OCI-LY3 (cell line): ENCODE data around the gene CHRNB1.

ENCODE experiments used
- H2AFZ ChIP-seq: fragments of 200-600, 300-600 bp; shearing (Covaris generic); 2 replicates; pipeline ENCODE4 v1.6.0; 2014; ENCODE audit warnings: antibody characterized with exemption, low read depth, low read length
- H3K27ac ChIP-seq: fragments of 200-600, 300-600 bp; sonication (generic); 2 replicates; pipeline ENCODE4 v1.5.1; 2014; ENCODE audit warnings: mild to moderate bottlenecking, low read length, moderate library complexity, mixed read lengths
- H3K27me3 ChIP-seq: fragments of 200-600, 300-600 bp; sonication (generic); 2 replicates; pipeline ENCODE4 v1.6.1; 2014; ENCODE audit warnings: low read depth, low read length, mixed read lengths
- H3K36me3 ChIP-seq: fragments of 200-600, 300-600 bp; sonication (generic); replicated peaks from 2 replicates; pipeline ENCODE3; 2014; ENCODE audit warnings: low read depth, low read length, mixed read lengths
- H3K4me1 ChIP-seq: fragments of 300-600, 200-600 bp; sonication (generic); 2 replicates; pipeline ENCODE4 v1.6.1; 2014; ENCODE audit warnings: low read length, mixed read lengths
- H3K4me2 ChIP-seq: fragments of 200-600, 300-600 bp; sonication (generic); 2 replicates; pipeline ENCODE4 v1.6.1; 2014; ENCODE audit warnings: low read length, mixed read lengths
- H3K4me3 ChIP-seq: fragments of 300-600, 200-600 bp; sonication (generic); 2 replicates; pipeline ENCODE4 v1.5.1; 2014; ENCODE audit warnings: antibody characterized with exemption, mild to moderate bottlenecking, low read length, moderate library complexity
- H3K79me2 ChIP-seq: fragments of 300-600, 200-600 bp; shearing (Covaris generic); 2 replicates; pipeline ENCODE4 v1.6.1; 2014; ENCODE audit warnings: mild to moderate bottlenecking, low read length, mixed read lengths
- H3K9ac ChIP-seq: fragments of 300-600, 200-600 bp; shearing (Covaris generic); 2 replicates; pipeline ENCODE4 v1.6.0; 2014; ENCODE audit warnings: mild to moderate bottlenecking, low read length, moderate library complexity
- H3K9me3 ChIP-seq: fragments of 200-600, 300-600 bp; shearing (Covaris generic); 2 replicates; pipeline ENCODE4 v1.6.1; 2014; ENCODE audit warnings: low read length, mixed read lengths; ENCODE audit not compliant: insufficient read depth
- H4K20me1 ChIP-seq: fragments of 200-600, 300-600 bp; sonication (generic); 2 replicates; pipeline ENCODE4 v1.6.1; 2016; ENCODE audit warnings: low read length, mixed read lengths; ENCODE audit not compliant: insufficient read depth
- EZH2phosphoT487 ChIP-seq: fragments of 200-600 bp; shearing (Covaris generic); IDR thresholded peaks from 2 replicates; pipeline ENCODE4 v1.6.1; 2018; ENCODE audit warnings: antibody characterized with exemption, mixed run types, low read depth
- TF ChIP-seq, protein P1 (sequence below): fragments of 200-600, 300-600 bp; sonication (generic); IDR thresholded peaks from 2 replicates; pipeline ENCODE4 v1.5.1; 2014; ENCODE audit warnings: antibody characterized with exemption, low read length, low read depth

CHRNB1 gene

DNA sequence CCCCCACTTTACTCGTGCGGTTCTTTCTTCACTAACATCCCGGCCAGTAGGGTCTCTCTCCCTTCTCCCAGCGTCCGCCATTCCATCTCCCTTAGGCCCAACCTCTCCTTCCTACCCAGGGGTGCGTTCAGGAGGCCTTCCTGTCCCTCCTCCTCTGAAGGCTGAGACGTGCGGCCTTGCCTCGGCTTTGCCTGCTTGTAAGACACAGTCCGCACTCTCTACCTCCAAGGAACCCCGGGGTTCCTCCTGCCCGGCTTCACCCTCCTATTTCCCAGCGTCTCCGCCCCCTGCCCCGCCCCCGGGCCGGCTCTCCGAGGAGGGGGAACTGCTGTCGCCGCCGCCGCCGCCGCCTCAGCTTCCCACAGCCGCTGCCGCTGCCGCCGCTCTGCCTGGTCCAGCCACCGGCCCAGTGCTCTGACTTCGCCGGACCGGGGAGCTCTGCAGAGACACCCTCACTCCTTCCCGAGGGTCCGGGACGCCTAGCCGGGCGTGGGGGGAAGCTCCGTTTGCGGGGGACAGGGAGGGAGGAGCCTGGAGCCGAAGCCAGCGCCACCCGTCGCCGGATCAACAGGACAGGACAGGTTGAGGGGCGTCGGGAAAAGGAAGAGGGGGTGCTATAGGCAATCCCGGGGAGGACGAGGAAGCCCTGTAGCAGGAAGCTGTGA lies 6.8 kb upstream of the CHRNB1 start:
- H3K4me1 ChIP-seq = peaks cover 12% of the 10 kb centered on the region
- no peak overlapping the region for H3K4me3 ChIP-seq
- 0 out of 2 replicates have a peak, but pooled peaks cover 3% of the 10 kb centered on the region for H3K27me3 ChIP-seq
- no peak overlapping the region for H3K27ac ChIP-seq
- no peaks in the 10 kb centered on the region for H3K79me2 ChIP-seq
- H3K9ac ChIP-seq = no peak overlapping the region
- H2AFZ ChIP-seq = no peak overlapping the region
- H3K9me3 ChIP-seq = no peaks in the 10 kb centered on the region
- TF ChIP-seq EZH2phosphoT487 = no peak
- TF ChIP-seq, protein P1, sequence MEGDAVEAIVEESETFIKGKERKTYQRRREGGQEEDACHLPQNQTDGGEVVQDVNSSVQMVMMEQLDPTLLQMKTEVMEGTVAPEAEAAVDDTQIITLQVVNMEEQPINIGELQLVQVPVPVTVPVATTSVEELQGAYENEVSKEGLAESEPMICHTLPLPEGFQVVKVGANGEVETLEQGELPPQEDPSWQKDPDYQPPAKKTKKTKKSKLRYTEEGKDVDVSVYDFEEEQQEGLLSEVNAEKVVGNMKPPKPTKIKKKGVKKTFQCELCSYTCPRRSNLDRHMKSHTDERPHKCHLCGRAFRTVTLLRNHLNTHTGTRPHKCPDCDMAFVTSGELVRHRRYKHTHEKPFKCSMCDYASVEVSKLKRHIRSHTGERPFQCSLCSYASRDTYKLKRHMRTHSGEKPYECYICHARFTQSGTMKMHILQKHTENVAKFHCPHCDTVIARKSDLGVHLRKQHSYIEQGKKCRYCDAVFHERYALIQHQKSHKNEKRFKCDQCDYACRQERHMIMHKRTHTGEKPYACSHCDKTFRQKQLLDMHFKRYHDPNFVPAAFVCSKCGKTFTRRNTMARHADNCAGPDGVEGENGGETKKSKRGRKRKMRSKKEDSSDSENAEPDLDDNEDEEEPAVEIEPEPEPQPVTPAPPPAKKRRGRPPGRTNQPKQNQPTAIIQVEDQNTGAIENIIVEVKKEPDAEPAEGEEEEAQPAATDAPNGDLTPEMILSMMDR = no peak
- no peaks in the 10 kb centered on the region for H3K36me3 ChIP-seq
- H3K4me2 ChIP-seq = no peak overlapping the region
- H4K20me1 ChIP-seq = no peaks in the 10 kb centered on the region

DNA sequence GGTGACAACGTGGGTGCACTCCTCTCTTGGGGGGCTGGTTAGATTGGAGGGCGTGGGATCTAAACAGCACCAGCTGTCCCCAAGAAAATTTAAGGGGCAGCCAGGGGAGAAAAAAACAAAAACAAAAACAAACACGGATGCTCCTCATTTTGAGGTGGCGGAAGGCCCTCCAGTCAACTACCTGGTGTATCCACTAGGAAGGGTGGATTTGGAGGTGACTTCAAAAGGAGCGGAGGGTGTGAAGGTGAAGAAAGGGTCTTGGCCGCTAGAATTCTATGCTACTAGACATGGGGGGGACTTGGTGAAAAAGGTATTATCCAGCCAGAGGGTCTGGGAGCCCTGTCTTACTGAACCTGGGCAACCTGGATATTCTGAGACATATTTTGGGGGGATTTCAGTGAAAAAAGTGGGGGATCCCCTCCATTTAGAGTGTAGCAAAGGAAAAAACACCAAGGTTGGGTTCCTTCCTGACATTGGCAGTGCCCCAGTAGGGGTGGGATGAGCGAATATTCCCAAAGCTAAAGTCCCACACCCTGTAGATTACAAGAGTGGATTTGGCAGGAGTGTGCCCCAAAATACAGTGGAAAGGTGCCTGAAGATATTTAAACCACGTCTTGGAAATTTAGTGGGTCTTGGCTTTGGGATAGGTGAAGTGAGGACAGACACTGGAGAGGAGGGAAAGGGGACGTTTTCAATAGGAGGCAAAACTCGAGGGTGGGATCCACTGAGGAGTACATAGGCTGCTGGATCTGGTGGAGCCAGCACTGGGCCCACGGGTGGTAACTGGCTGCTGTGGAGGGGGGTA lies 6.0 kb upstream of the CHRNB1 start:
- Histone ChIP-seq H2AFZ (no peak overlapping the region), H3K4me2 (no peak overlapping the region), H3K9me3 (no peaks in the 10 kb centered on the region), H3K27ac (no peak overlapping the region), H3K4me3 (no peak overlapping the region), H3K36me3 (no peaks in the 10 kb centered on the region), H3K27me3 (0 out of 2 replicates have a peak, but pooled peaks cover 3% of the 10 kb centered on the region), H4K20me1 (no peaks in the 10 kb centered on the region), H3K79me2 (no peaks in the 10 kb centered on the region), H3K4me1 (peaks cover 12% of the 10 kb centered on the region), H3K9ac (no peak overlapping the region)
- TF ChIP-seq, protein P1 = no peak
- no peak for TF ChIP-seq EZH2phosphoT487

DNA sequence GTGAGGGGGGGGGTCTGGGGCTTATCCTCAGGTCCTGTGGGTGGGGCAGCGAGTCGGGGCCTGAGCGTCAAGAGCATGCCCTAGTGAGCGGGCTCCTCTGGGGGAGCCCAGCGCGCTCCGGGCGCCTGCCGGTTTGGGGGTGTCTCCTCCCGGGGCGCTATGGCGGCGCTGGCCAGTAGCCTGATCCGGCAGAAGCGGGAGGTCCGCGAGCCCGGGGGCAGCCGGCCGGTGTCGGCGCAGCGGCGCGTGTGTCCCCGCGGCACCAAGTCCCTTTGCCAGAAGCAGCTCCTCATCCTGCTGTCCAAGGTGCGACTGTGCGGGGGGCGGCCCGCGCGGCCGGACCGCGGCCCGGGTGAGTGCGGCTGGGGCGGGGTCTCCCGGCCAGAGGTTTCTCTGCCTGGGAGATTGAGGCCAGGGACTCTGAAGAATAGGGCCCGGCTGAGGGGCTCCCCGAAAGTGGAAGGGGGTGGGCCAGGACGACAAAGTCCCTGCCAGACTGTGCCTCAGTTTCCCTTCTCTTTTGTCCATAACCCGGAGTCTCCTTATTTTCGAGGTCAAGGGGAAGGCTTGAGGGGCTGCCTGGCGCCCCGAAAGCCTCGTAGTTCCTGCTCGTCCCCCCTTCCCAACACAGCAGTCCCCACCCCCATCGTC lies 5.3 kb upstream of the CHRNB1 start, which contains the start of gene FGF11:
TSS of gene FGF11 (plus strand) at position 51 of the 651 bp plus-strand sequence. CDS start at position 160, 109 bp downstream.
- H3K27me3 ChIP-seq = 0 out of 2 replicates have a peak, but pooled peaks cover 3% of the 10 kb centered on the region
- H3K27ac ChIP-seq = no peak within 1 kb of the TSS
- H3K4me3 ChIP-seq = peak within 1 kb of the TSS; percentile 74
- H2AFZ ChIP-seq = no peak within 1 kb of the TSS
- no peaks in the 10 kb centered on the region for H3K36me3 ChIP-seq
- H3K4me1 ChIP-seq = peaks cover 12% of the 10 kb centered on the region
- H3K9ac ChIP-seq = peak within 1 kb of the TSS; percentile 35; the same call in 1 of the 2 replicates
- H4K20me1 ChIP-seq = no peaks in the 10 kb centered on the region
- H3K4me2 ChIP-seq = peak within 1 kb of the TSS; percentile 60
- TF ChIP-seq, protein P1 = no peak
- TF ChIP-seq EZH2phosphoT487 = no peak
- no peaks in the 10 kb centered on the region for H3K79me2 ChIP-seq
- no peaks in the 10 kb centered on the region for H3K9me3 ChIP-seq
